Heart left ventricle (tissue), 16 donors: ENCODE data around the gene ERO1A. TPM values are rescaled to one million over a fixed set of nuclear protein-coding genes. Genes with fewer than 3 reads are reported as not detected.

ENCODE experiments used
- ATAC-seq, 4 donors: fragments of 200-7000 bp; cut with Tn5 transposase; one replicate each; pipeline ENCODE4 v1.9.1; 2020 to 2022; ENCODE audit warnings: moderate library complexity in 4 of 4, mild to moderate bottlenecking in 3 of 4, moderate number of reproducible peaks in 1 of 4
- DNase-seq, 5 donors: peaks; one replicate each; pipeline ENCODE4 v3.0.0-alpha.2; 2020
- H3K27ac ChIP-seq, 12 donors: fragments of 200-600 bp; sonication (generic) in 4 of 12; one replicate each; pipeline versions ENCODE4 v1.5.0 to v1.8.0; 2016 to 2022; ENCODE audit warnings: mild to moderate bottlenecking in 2 of 12
- H3K27me3 ChIP-seq, 9 donors: fragments of 200-600 bp; sonication (generic) in 2 of 9; one replicate each; pipeline versions ENCODE4 v1.5.1 to v1.8.0; 2016 to 2022; ENCODE audit warnings: mild to moderate bottlenecking in 3 of 9
- H3K36me3 ChIP-seq, 9 donors: fragments of 200-600 bp; sonication (generic) in 2 of 9; one replicate each; pipeline versions ENCODE4 v1.5.0 to v1.8.0; 2018 to 2022; ENCODE audit warnings: mild to moderate bottlenecking in 2 of 9
- H3K4me1 ChIP-seq, 12 donors: fragments of 200-600 bp; sonication (generic) in 4 of 12; one replicate each; pipeline versions ENCODE4 v1.5.0 to v1.8.0; 2016 to 2022; ENCODE audit warnings: mild to moderate bottlenecking in 3 of 12
- H3K4me3 ChIP-seq, 12 donors: fragments of 200-600 bp; sonication (generic) in 4 of 12; one replicate each; pipeline versions ENCODE4 v1.5.0 to v1.8.0; 2017 to 2022; ENCODE audit warnings: mild to moderate bottlenecking in 9 of 12, moderate library complexity in 4 of 12
- H3K9me3 ChIP-seq, 12 donors: fragments of 200-600 bp; sonication (generic) in 4 of 12; one replicate each; pipeline versions ENCODE4 v1.5.0 to v1.8.0; 2016 to 2022; ENCODE audit warnings: mild to moderate bottlenecking in 1 of 12
- POLR2A ChIP-seq, 2 donors: fragments of 450-650 bp; IDR thresholded peaks; one replicate each; pipeline ENCODE4 v1.6.1; 2017; ENCODE audit warnings: antibody characterized with exemption in 2 of 2, mild to moderate bottlenecking in 2 of 2, moderate library complexity in 2 of 2
- WGBS, 4 donors: extraction: QIAGEN DNeasy Blood & Tissue Kit in 2 of 4; methylation state at CpG; one replicate each; pipeline versions ENCODE4 v1.1.5 to v1.1.7; 2013 to 2018; 5-methylcytosine and 5-hydroxymethylcytosine counted together
- intact Hi-C, 10 donors: fragments of 100-400 bp; cut with DNase I; formaldehyde crosslinking; loops; one replicate each; pipeline versions ENCODE4 v1.11.1 to v1.14.2; 2022
- long read RNA-seq, 3 donors: library from polyadenylated mRNA; unstranded; transcript quantifications; one replicate each; pipeline ENCODE4 v2.0.0, GENCODE V29; 2020 to 2021
- polyA plus RNA-seq, 2 donors: library from polyadenylated mRNA; stranded (reverse); fragments of 200-250 nt; gene quantifications; one replicate each; pipeline ENCODE4 v1.2.3, GENCODE V29; 2013
- total RNA-seq, 9 donors: library from RNA; depleted of rRNA in 2 of 9; stranded (reverse); fragments of >200 nt in 2 of 9; fragmentation: NEBNext Ultra II Directional in 3 of 9; extraction: Animal tissue kit (Norgen Biotek cat#: 25700) in 3 of 9; gene quantifications; one replicate each; pipeline versions ENCODE4 v1.1.0 to v1.2.4, GENCODE V29; 2016 to 2023
- TF ChIP-seq, protein P1 (sequence below), 12 donors: fragments of 200-600 bp; sonication (generic) in 4 of 12; IDR thresholded peaks; one replicate each; pipeline versions ENCODE4 v1.5.0 to v1.8.0; 2018 to 2022; ENCODE audit warnings: antibody characterized with exemption in 12 of 12, mild to moderate bottlenecking in 5 of 12
- donor health status: ischemic (EF 13 %, LVEDD 7.1; RV severe dilation, severe dysfunction).
- donor health status: healthy with polysubstance abuse.
- donor health status: DM: no; HTN: yes; CAD: no.
- donor health status: DM: no; HTN: no; CAD: no.
- donor health status: ischemic (EF 25% LVEDD 6.9; RV normal size, moderate dysfunction).
- donor health status: ischemic (EF 25% LVEDD 5.7; RV mildly dilated, moderate dysfunction).
- donor health status: healthy.
- donor health status: DM: yes; HTN: yes; CAD: no.
- donor health status: ischemic (EF 35%, LVEDD 5.7; RV mildly dilated, moderate dysfunction).
- donor health status: nonischemic (EF 11% LVEDD 7.7; RV severe dilation, severe dysfunction).
- donor health status: DM: yes; HTN: yes; CAD: no.
- donor health status: PGD.
- donor health status: ischemic (EF 29% LVEDD 5.4; RV normal size, mild dysfunction).
- donor health status: nonischemic (EF 23%, LVEDD 6.1; RV moderate dilation, normal function).

The ERO1A gene
- total RNA-seq (10 to 100 TPM; 13.9 to 36.7 (median 16.3) TPM), polyA plus RNA-seq (10 to 100 TPM in 1 of 2 donors, 1 to 10 TPM in 1; 6.4 to 17.9 TPM)
- long read RNA-seq, donor 1, result 0 reads
- long read RNA-seq, donor 2, partial matches to known transcripts, result 0 of 1 reads
- long read RNA-seq, donor 2, other reads (novel, unspliced or antisense), result 1 of 1 reads
- long read RNA-seq, donor 3, partial matches to known transcripts, result 4 of 7 reads
- long read RNA-seq, donor 3, other reads (novel, unspliced or antisense), result 3 of 7 reads

DNA sequence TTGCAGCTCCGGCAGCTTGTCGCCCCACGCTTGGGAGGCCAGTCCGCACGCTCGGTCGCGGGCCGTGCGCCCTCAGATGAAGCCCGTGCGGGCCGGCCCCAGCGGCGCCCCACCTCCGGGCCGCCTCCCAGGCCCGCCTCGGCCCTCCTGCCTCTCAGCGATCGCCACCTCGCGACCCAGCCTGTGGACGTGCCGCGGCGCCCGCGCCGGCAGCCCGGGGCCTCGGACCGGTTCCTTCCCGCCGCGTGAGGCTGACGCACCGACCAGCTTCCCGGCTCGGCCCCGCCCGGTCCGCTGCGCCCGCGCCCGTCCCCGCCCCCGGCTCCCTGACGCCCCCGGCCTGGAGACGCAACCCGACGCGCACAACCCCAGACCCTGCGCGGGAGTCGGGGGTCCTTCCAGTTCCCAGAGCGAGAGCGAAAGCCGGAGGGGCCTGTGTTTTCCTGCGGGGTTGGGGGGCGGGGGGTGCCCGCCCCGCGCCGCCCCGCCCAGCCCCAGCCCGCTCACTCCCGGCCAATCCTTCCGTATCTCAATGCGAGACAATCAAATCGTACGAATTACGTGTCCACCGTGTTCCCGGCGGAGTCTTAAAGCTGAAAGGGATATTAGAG, at the start of gene ERO1A:
Gene ERO1A (minus strand): TSS at position 78 of the 611 bp plus-strand sequence. CDS start 77 bp downstream, at position 1.
- ATAC-seq, result peak; percentile 89 to 97 (median 93)
- H3K36me3 ChIP-seq, result no peaks in the 10 kb centered on the region
- intact Hi-C loops, result loop anchor here in 3 of 10 donors (10.0 kb wide), 1 partner anchor 141 kb away; the partner anchor contains the start of genes GPR137C (in 3 of the 3) and TXNDC16 (in 3 of the 3)
- H3K4me1 ChIP-seq, result peaks cover 0 to 56% (median 27%) of the 10 kb centered on the region in 12 donors
- peak; percentile 84 to 92 (median 87) for DNase-seq
- no peaks in the 10 kb centered on the region for H3K9me3 ChIP-seq
- TF ChIP-seq, protein P1, sequence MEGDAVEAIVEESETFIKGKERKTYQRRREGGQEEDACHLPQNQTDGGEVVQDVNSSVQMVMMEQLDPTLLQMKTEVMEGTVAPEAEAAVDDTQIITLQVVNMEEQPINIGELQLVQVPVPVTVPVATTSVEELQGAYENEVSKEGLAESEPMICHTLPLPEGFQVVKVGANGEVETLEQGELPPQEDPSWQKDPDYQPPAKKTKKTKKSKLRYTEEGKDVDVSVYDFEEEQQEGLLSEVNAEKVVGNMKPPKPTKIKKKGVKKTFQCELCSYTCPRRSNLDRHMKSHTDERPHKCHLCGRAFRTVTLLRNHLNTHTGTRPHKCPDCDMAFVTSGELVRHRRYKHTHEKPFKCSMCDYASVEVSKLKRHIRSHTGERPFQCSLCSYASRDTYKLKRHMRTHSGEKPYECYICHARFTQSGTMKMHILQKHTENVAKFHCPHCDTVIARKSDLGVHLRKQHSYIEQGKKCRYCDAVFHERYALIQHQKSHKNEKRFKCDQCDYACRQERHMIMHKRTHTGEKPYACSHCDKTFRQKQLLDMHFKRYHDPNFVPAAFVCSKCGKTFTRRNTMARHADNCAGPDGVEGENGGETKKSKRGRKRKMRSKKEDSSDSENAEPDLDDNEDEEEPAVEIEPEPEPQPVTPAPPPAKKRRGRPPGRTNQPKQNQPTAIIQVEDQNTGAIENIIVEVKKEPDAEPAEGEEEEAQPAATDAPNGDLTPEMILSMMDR (IDR thresholded peaks at IDR 0.05), result peak in 1 of 12 donors; percentile 19
- TF ChIP-seq POLR2A (IDR thresholded peaks at IDR 0.05), result peak in 1 of 2 donors; percentile 51
- WGBS, 4 donors, result 1 to 2% (median 1%) methylated on average over 40 to 78 of the region's 78 CpGs
- H3K27ac ChIP-seq, result peak within 1 kb of the TSS; percentile 95 to 99 (median 97)
- H3K4me3 ChIP-seq, result peak within 1 kb of the TSS; percentile 79 to 100 (median 94)
- H3K27me3 ChIP-seq, result no peaks in the 10 kb centered on the region

DNA sequence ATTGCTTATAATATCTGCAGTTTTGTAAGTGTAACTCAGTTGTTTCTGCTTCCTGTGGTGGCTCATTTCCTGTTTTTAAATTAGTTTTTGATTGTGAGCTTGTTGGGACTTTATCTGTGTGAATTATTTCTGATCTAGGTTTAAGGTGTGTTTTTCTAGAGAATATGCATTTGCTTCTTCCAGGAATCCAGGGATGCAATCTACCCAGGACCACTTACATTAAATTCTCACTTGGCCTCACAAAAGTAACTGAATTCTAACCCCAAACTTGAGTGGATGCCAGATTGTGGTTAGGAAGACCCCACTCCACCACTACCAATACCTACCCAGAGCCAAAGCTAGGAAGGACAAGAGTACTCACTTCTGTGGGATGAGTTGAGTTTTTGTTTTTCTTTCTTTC, 46.5 kb upstream of the ERO1A start:
- Histone ChIP-seq H3K36me3 (peaks cover 0 to 26% (median 8%) of the 10 kb centered on the region in 9 donors), H3K4me3 (peak overlapping the region in 1 of 12 donors; percentile 33), H3K27me3 (no peaks in the 10 kb centered on the region), H3K27ac (peak overlapping the region in 10 of 12 donors; percentile 9 to 96 (median 29)), H3K9me3 (no peaks in the 10 kb centered on the region), H3K4me1 (peaks cover 0 to 36% (median 7%) of the 10 kb centered on the region in 12 donors)
- DNase-seq (no peak), ATAC-seq (no peak)
- TF ChIP-seq, protein P1 (IDR thresholded peaks at IDR 0.05), result no peak
- TF ChIP-seq POLR2A (IDR thresholded peaks at IDR 0.05), result no peak
- intact Hi-C loops, result no loop called here

GRCh38 chr14:52740751-52741150, 45.4 kb upstream of the ERO1A start:
- peaks cover 0 to 43% (median 13%) of the 10 kb centered on the region in 12 donors for H3K4me1 ChIP-seq
- 66 to 90% (median 81%) methylated on average over 1 of the region's 1 CpG for WGBS, 4 donors
- no peaks in the 10 kb centered on the region for H3K9me3 ChIP-seq
- no peak for TF ChIP-seq POLR2A (IDR thresholded peaks at IDR 0.05)
- TF ChIP-seq, protein P1 (IDR thresholded peaks at IDR 0.05), result no peak
- H3K27me3 ChIP-seq, result no peaks in the 10 kb centered on the region
- intact Hi-C loops, result no loop called here
- DNase-seq (no peak), ATAC-seq (no peak)
- H3K27ac ChIP-seq, result peak overlapping the region in 4 of 12 donors; percentile 9 to 96 (median 36)
- H3K4me3 ChIP-seq, result no peak overlapping the region
- peaks cover 0 to 15% (median 0%) of the 10 kb centered on the region in 9 donors for H3K36me3 ChIP-seq

DNA sequence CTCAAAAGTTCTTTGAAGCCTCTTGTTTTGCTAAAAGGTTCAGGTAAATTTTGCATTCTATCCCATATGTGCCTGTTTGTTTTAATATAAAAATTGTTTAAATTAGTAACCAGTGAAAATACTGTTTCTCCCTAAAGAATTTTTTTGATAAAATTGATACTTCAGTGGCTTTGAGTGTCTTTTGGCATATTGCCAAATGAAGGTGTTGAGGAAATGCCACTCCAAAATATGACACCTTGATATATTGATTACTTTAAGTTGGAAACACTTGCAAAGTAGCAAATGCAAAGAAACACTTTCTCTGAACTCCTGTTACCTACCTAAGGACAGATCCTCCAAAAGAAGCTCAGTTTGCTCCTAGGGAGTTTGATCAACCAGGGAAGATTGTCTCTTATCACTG, 43.1 kb upstream of the ERO1A start:
- peaks cover 0 to 51% (median 14%) of the 10 kb centered on the region in 12 donors for H3K4me1 ChIP-seq
- H3K27ac ChIP-seq, result no peak overlapping the region
- TF ChIP-seq, protein P1 (IDR thresholded peaks at IDR 0.05), result no peak
- no peak for TF ChIP-seq POLR2A (IDR thresholded peaks at IDR 0.05)
- intact Hi-C loops, result no loop called here
- ATAC-seq (no peak), DNase-seq (no peak)
- no peaks in the 10 kb centered on the region for H3K9me3 ChIP-seq
- H3K27me3 ChIP-seq, result no peaks in the 10 kb centered on the region
- H3K36me3 ChIP-seq, result peaks cover 0 to 11% (median 3%) of the 10 kb centered on the region in 9 donors
- H3K4me3 ChIP-seq, result no peak overlapping the region
